Adipose tissue (tissue), 3 donors: ENCODE results near the gene OTULINL. TPM values are rescaled to one million over a fixed set of nuclear protein-coding genes. Genes with fewer than 3 reads are reported as not detected.

ENCODE experiments used
- H3K27ac ChIP-seq: one replicate; pipeline ENCODE4 v1.5.1; 2013; ENCODE audit warnings: low read depth, low read length
- WGBS, 3 donors: extraction: QIAGEN DNeasy Blood & Tissue Kit; methylation state at CpG; one replicate each; pipeline ENCODE4 v1.1.7; 2013; 5-methylcytosine and 5-hydroxymethylcytosine counted together
- polyA plus RNA-seq, 3 donors: library from polyadenylated mRNA; stranded (reverse); fragments of 200-250 nt; gene quantifications; one replicate each; pipeline ENCODE4 v1.2.3, GENCODE V29; 2013
- donor health status: healthy with polysubstance abuse.
- donor health status: Bipolar disorder and iron deficiency.
- donor health status: healthy.

Gene OTULINL
- polyA plus RNA-seq, 3 donors: 3.1 to 7.3 (median 3.1) TPM

- WGBS, 3 donors: 64 to 77% (median 71%) methylated on average over 3 to 4 of the region's 4 CpGs
Measured at GRCh38 chr5:14594378-14595074, 12.9 kb downstream of the OTULINL start.

GRCh38 chr5:14595189-14595588 is 13.6 kb downstream of the OTULINL start:
- H3K27ac ChIP-seq: no peak overlapping the region
- WGBS, 3 donors: 36 to 85% (median 57%) methylated on average over 3 of the region's 3 CpGs

More at GRCh38 chr5:14594378-14595074, 12.9 kb downstream of the OTULINL start:
- no peak overlapping the region for H3K27ac ChIP-seq

- WGBS, 3 donors: 24 to 70% (median 35%) methylated on average over 1 of the region's 1 CpG
- H3K27ac ChIP-seq: no peak overlapping the region
Measured at GRCh38 chr5:14595891-14596290, 14.3 kb downstream of the OTULINL start.

GRCh38 chr5:14597080-14597479 is 15.5 kb downstream of the OTULINL start:
- H3K27ac ChIP-seq: no peak overlapping the region
- WGBS, 3 donors: 85 to 92% (median 87%) methylated on average over 1 of the region's 1 CpG

GRCh38 chr5:14598225-14598624 is 16.6 kb downstream of the OTULINL start:
- 53 to 59% (median 58%) methylated on average over 2 of the region's 2 CpGs for WGBS, 3 donors
- no peak overlapping the region for H3K27ac ChIP-seq

GRCh38 chr5:14599476-14600127 is 18.0 kb downstream of the OTULINL start:
- no peak overlapping the region for H3K27ac ChIP-seq
- 79 to 94% (median 84%) methylated on average over 1 of the region's 1 CpG for WGBS, 3 donors

- H3K27ac ChIP-seq: no peak overlapping the region
- 89 to 94% (median 91%) methylated on average over 1 of the region's 1 CpG for WGBS, 3 donors
Measured at GRCh38 chr5:14600846-14601245, 19.3 kb downstream of the OTULINL start.

- H3K27ac ChIP-seq: no peak overlapping the region
- WGBS, 3 donors: 72 to 89% (median 80%) methylated on average over 1 of the region's 1 CpG
Measured at GRCh38 chr5:14603141-14603540, 21.5 kb downstream of the OTULINL start.

- no peak overlapping the region for H3K27ac ChIP-seq
- WGBS, 3 donors: 57 to 77% (median 68%) methylated on average over 8 of the region's 8 CpGs
Measured at GRCh38 chr5:14607104-14607503, 25.5 kb downstream of the OTULINL start.

GRCh38 chr5:14608169-14608568 is 26.6 kb downstream of the OTULINL start:
- WGBS, 3 donors: 34 to 79% (median 42%) methylated on average over 2 of the region's 2 CpGs
- no peak overlapping the region for H3K27ac ChIP-seq

GRCh38 chr5:14611737-14612136 is 30.1 kb downstream of the OTULINL start:
- 72 to 88% (median 77%) methylated on average over 2 of the region's 2 CpGs for WGBS, 3 donors

GRCh38 chr5:14614490-14614889 is 32.9 kb downstream of the OTULINL start:
- 95 to 98% (median 96%) methylated on average over 5 of the region's 5 CpGs for WGBS, 3 donors
- no peak overlapping the region for H3K27ac ChIP-seq

More at GRCh38 chr5:14611737-14612136, 30.1 kb downstream of the OTULINL start:
- no peak overlapping the region for H3K27ac ChIP-seq

GRCh38 chr5:14615365-14615764 is 33.8 kb downstream of the OTULINL start:
- no peak overlapping the region for H3K27ac ChIP-seq
- WGBS, 3 donors: 76 to 95% (median 94%) methylated on average over 4 of the region's 4 CpGs

- whole genome bisulfite sequencing, 3 donors: 93 to 96% (median 95%) methylated on average over 4 of the region's 4 CpGs
- H3K27ac ChIP-seq: no peak overlapping the region
Measured at GRCh38 chr5:14617441-14617840, 35.8 kb downstream of the OTULINL start.

- H3K27ac ChIP-seq: no peak overlapping the region
Measured at GRCh38 chr5:14627270-14627669, 45.7 kb downstream of the OTULINL start.

- H3K27ac ChIP-seq: no peak overlapping the region
- 11 to 16% (median 14%) methylated on average over 3 of the region's 3 CpGs for WGBS, 3 donors
Measured at GRCh38 chr5:14628346-14628745, 46.8 kb downstream of the OTULINL start.

- H3K27ac ChIP-seq: no peak overlapping the region
- 72 to 80% (median 75%) methylated on average over 2 of the region's 2 CpGs for WGBS, 3 donors
Measured at GRCh38 chr5:14630671-14631070, 49.1 kb downstream of the OTULINL start.

GRCh38 chr5:14635656-14636055 is 54.1 kb downstream of the OTULINL start:
- 76 to 87% (median 84%) methylated on average over 2 of the region's 2 CpGs for WGBS, 3 donors

GRCh38 chr5:14640765-14641164 is 59.2 kb downstream of the OTULINL start:
- WGBS, 3 donors: 72 to 77% (median 76%) methylated on average over 10 of the region's 10 CpGs

More at GRCh38 chr5:14635656-14636055, 54.1 kb downstream of the OTULINL start:
- no peak overlapping the region for H3K27ac ChIP-seq

More at GRCh38 chr5:14640765-14641164, 59.2 kb downstream of the OTULINL start:
- no peak overlapping the region for H3K27ac ChIP-seq
